A673 (cell line): Measurements from ENCODE around the gene ZNF592. TPM values are rescaled to one million over a fixed set of nuclear protein-coding genes. Genes with fewer than 3 reads are reported as not detected.

Experiments used
- BruUV-seq: library from RNA; stranded (reverse); fragments of 400-500 nt; replicated peaks from 2 replicates; lab custom pipeline; 2021; lab: Mats Ljungman, UMichigan
- CTCF ChIA-PET: fragments of 300-600 bp; sonication (Branson Sonifier 250); formaldehyde crosslinking; loops from one replicate; lab custom pipeline; 2022; ENCODE audit warnings: antibody characterized with exemption; lab: Charles Lee
- POLR2A ChIA-PET: fragments of 300-600 bp; sonication (Branson Sonifier 250); formaldehyde crosslinking; loops from one replicate; lab custom pipeline; 2022; ENCODE audit warnings: antibody characterized with exemption; ENCODE audit not compliant: low non-redundant PET; lab: Charles Lee
- DNase-seq: peaks from one replicate; pipeline ENCODE4 v3.0.0-alpha.2; 2015; ENCODE audit warnings: low spot score
- H3K27ac ChIP-seq: fragments of 200-600 bp; sonication (generic); 2 replicates; pipeline ENCODE4 v1.5.1; 2016; ENCODE audit warnings: mixed run types, low read depth, mild to moderate bottlenecking, mixed read lengths, antibody characterized with exemption, low read length; ENCODE audit not compliant: poor library complexity, severe bottlenecking
- H3K27me3 ChIP-seq: fragments of 200-600 bp; sonication (generic); replicated peaks from 2 replicates; pipeline ENCODE4 v1.6.1; 2017; ENCODE audit warnings: mixed run types, low read depth, mild to moderate bottlenecking, mixed read lengths, antibody characterized with exemption, low read length; ENCODE audit not compliant: insufficient read depth, poor library complexity
- H3K36me3 ChIP-seq: fragments of 200-600 bp; sonication (generic); 2 replicates; pipeline ENCODE4 v1.6.1; 2016; ENCODE audit warnings: mixed run types, mild to moderate bottlenecking, mixed read lengths, antibody characterized with exemption, low read length; ENCODE audit not compliant: insufficient read depth, poor library complexity, severe bottlenecking
- H3K4me1 ChIP-seq: fragments of 200-600 bp; sonication (generic); 2 replicates; pipeline ENCODE4 v1.6.1; 2017; ENCODE audit warnings: mixed run types, mild to moderate bottlenecking, mixed read lengths, antibody characterized with exemption, low read length; ENCODE audit not compliant: insufficient read depth, poor library complexity, severe bottlenecking
- H3K4me3 ChIP-seq: fragments of 200-600 bp; sonication (generic); 2 replicates; pipeline ENCODE4 v1.5.1; 2016; ENCODE audit warnings: low read depth, mixed run types, mild to moderate bottlenecking, mixed read lengths, low read length; ENCODE audit not compliant: poor library complexity, severe bottlenecking
- H3K9me3 ChIP-seq: fragments of 200-600 bp; sonication (generic); 2 replicates; pipeline ENCODE4 v1.6.1; 2016; ENCODE audit warnings: mixed run types, low read depth, mild to moderate bottlenecking, mixed read lengths, antibody characterized with exemption, low read length; ENCODE audit not compliant: poor library complexity, severe bottlenecking
- EZH2 ChIP-seq: fragments of 200-600 bp; sonication (generic); IDR thresholded peaks from 2 replicates; pipeline ENCODE4 v1.6.1; 2017; ENCODE audit warnings: borderline replicate concordance, low read depth, mild to moderate bottlenecking, mixed read lengths, antibody characterized with exemption, low read length; ENCODE audit not compliant: poor library complexity, severe bottlenecking
- intact Hi-C: fragments of 100-400 bp; cut with micrococcal nuclease; formaldehyde crosslinking; loops from one replicate; pipeline ENCODE4 v1.10.0; 2022; ENCODE audit not compliant: unreplicated experiment
- total RNA-seq: library from RNA; stranded (reverse); gene quantifications from 2 replicates; pipeline ENCODE4 v1.2.3, GENCODE V29; 2021
- TF ChIP-seq, protein P1 (sequence below): fragments of 300-800, 200-600 bp; sonication (generic); conservative IDR thresholded peaks from 2 replicates; pipeline ENCODE4 v1.5.1; 2017; ENCODE audit warnings: low read depth, mild to moderate bottlenecking, antibody characterized with exemption, low read length, moderate library complexity, mixed read lengths

The ZNF592 gene
- total RNA-seq, 1 experiment from 2014 or later, result 37.2 TPM

DNA sequence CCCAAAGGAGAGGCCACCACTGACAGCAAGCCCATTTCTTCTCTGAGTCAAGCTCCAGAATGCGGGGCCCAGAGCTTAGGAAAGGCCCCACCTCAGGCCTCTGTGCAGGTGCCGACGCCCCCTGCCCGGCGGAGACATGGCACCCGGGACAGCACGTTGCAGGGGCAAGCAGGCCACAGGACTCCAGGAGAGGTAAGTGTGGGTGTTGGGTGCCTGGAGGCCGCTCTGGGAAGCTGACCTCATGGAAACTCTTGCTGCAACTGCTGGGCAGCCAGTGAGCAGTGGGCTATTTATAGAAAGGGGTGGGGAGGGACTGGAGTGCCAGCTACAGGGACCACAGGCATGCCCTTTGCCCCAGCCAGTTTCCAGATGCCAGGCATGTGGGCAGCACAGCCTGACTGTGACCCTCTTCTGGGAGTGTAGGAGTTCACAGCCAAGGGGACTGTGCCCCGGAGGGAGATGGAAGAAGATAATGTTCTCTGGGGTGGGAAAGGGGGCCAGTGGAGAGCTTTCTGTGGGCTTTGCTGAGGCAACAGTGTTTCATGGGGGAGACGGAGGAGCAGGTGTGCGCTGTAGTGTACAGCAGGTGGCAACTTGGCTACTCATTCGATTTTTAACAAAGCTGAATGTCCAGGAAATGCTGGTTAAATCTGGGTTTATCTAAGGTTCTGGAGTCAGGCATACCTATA lies 92.5 kb downstream of the ZNF592 start:
- no peak overlapping the region for H3K4me3 ChIP-seq
- no peaks in the 10 kb centered on the region for H3K27me3 ChIP-seq
- H3K4me1 ChIP-seq, result no peaks in the 10 kb centered on the region
- CTCF ChIA-PET, result no interaction called here
- no peaks in the 10 kb centered on the region for H3K36me3 ChIP-seq
- TF ChIP-seq, protein P1, sequence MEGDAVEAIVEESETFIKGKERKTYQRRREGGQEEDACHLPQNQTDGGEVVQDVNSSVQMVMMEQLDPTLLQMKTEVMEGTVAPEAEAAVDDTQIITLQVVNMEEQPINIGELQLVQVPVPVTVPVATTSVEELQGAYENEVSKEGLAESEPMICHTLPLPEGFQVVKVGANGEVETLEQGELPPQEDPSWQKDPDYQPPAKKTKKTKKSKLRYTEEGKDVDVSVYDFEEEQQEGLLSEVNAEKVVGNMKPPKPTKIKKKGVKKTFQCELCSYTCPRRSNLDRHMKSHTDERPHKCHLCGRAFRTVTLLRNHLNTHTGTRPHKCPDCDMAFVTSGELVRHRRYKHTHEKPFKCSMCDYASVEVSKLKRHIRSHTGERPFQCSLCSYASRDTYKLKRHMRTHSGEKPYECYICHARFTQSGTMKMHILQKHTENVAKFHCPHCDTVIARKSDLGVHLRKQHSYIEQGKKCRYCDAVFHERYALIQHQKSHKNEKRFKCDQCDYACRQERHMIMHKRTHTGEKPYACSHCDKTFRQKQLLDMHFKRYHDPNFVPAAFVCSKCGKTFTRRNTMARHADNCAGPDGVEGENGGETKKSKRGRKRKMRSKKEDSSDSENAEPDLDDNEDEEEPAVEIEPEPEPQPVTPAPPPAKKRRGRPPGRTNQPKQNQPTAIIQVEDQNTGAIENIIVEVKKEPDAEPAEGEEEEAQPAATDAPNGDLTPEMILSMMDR, result no peak
- TF ChIP-seq EZH2, result no peak
- no TSS peak for BruUV-seq
- intact Hi-C loops, result loop anchor here (10.0 kb wide), 1 partner anchor 204 kb away; no protein-coding TSS in a partner anchor
- no peaks in the 10 kb centered on the region for H3K9me3 ChIP-seq
- H3K27ac ChIP-seq, result no peak overlapping the region
- POLR2A ChIA-PET, result no interaction called here
- DNase-seq, result no peak

DNA sequence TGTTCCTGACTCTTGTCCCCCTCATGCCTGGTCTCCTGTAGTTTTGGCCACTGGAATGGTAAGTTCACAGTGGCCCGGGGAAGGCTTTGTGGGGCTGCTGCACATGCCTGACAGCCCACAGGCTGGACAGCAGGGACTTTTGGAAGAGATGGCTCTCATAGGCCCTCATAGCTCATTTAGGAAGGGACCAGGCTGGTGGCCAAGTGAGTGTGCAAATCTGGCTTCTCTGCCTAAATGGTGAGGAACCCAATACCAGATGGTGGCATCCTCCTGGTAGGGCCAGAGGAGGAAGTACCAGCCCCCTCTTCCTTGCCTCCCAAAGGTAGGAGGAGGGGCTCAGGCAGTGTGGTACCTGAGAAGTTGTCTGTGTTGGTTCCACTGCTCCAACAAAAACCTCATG lies 94.4 kb downstream of the ZNF592 start:
- no peaks in the 10 kb centered on the region for H3K36me3 ChIP-seq
- ChIA-PET POLR2A (no interaction called here), CTCF (no interaction called here)
- H3K4me3 ChIP-seq, result no peak overlapping the region
- no TSS peak for BruUV-seq
- no peak for TF ChIP-seq EZH2
- TF ChIP-seq, protein P1, result no peak
- no peaks in the 10 kb centered on the region for H3K4me1 ChIP-seq
- no peak for DNase-seq
- H3K27ac ChIP-seq, result no peak overlapping the region
- peaks cover 12% of the 10 kb centered on the region for H3K9me3 ChIP-seq
- H3K27me3 ChIP-seq, result no peaks in the 10 kb centered on the region
- intact Hi-C loops, result loop anchor here (10.0 kb wide), 1 partner anchor 202 kb away; no protein-coding TSS in a partner anchor

DNA sequence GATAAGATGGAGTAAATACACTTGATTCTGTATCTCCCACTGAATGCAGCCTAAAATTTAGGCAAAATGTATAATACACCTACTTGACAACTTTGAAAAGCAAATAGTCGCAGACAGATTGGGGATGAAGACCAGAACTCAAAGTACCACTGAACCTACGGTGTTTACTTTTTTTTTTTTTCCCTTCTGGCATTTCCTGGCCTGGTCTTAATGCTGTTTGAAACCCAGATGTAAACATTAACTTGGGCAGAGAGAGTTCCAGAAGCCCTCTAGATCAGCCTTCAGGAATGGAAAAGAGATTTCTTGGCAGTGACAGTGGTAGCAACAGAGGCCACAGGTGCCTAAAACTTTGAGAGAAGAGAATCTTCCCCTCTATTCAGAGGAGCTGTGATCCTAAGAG lies 96.6 kb downstream of the ZNF592 start:
- Histone ChIP-seq H3K9me3 (peaks cover 12% of the 10 kb centered on the region), H3K27ac (no peak overlapping the region), H3K36me3 (no peaks in the 10 kb centered on the region), H3K4me1 (no peaks in the 10 kb centered on the region), H3K4me3 (no peak overlapping the region), H3K27me3 (no peaks in the 10 kb centered on the region)
- ChIA-PET POLR2A (interaction anchor here (0.7 kb wide), 1 partner anchor 34 kb away, joined by 8 read pairs; no protein-coding TSS in a partner anchor), CTCF (interaction anchor here (0.7 kb wide), 1 partner anchor 83 kb away, joined by 4 read pairs; no protein-coding TSS in a partner anchor)
- no peak for DNase-seq
- BruUV-seq, result no TSS peak
- TF ChIP-seq, protein P1, result no peak
- no peak for TF ChIP-seq EZH2
- intact Hi-C loops, result loop anchor here (10.0 kb wide), 1 partner anchor 200 kb away; no protein-coding TSS in a partner anchor
